ENCODE data around the gene ATRN.

DNA sequence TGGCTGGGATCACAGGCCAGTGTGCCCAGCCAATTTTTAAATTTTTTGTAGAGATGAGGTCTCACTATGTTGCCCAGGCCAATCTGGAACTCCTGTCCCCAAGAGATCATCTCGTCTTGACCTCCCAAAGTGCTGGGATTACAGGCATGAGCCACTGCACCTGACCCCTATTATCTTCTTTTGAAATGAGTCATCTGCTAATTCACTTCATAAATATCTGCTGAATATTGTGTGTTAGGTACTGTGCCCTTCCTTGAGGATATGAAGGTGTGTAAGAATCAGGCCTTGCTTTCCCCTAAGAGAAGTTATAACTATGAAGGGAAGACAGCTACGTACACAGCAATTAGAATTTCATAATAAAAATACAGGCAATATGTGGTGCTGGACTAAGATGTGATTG is 8.2 kb downstream of the ATRN start:
- TF ChIP-seq, protein P1, sequence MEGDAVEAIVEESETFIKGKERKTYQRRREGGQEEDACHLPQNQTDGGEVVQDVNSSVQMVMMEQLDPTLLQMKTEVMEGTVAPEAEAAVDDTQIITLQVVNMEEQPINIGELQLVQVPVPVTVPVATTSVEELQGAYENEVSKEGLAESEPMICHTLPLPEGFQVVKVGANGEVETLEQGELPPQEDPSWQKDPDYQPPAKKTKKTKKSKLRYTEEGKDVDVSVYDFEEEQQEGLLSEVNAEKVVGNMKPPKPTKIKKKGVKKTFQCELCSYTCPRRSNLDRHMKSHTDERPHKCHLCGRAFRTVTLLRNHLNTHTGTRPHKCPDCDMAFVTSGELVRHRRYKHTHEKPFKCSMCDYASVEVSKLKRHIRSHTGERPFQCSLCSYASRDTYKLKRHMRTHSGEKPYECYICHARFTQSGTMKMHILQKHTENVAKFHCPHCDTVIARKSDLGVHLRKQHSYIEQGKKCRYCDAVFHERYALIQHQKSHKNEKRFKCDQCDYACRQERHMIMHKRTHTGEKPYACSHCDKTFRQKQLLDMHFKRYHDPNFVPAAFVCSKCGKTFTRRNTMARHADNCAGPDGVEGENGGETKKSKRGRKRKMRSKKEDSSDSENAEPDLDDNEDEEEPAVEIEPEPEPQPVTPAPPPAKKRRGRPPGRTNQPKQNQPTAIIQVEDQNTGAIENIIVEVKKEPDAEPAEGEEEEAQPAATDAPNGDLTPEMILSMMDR (conservative IDR thresholded peaks at IDR 0.05; ENCODE audit: low read length): no peak
- no peak for TF ChIP-seq EZH2phosphoT487 (IDR thresholded peaks at IDR 0.05; ENCODE audit: borderline replicate concordance, low read depth, low read length)

Data from OCI-LY7 (cell line).